Testis (tissue), 3 donors: Measurements from ENCODE around the gene PPY. TPM values are rescaled to one million over a fixed set of nuclear protein-coding genes. Genes with fewer than 3 reads are reported as not detected.

ENCODE experiments used
- DNase-seq: peaks from one replicate; pipeline ENCODE4 v3.0.0-alpha.2; 2019
- H3K27ac ChIP-seq, 2 donors: fragments of 200-600 bp; sonication (generic); one replicate each; pipeline ENCODE4 v1.5.1; 2019
- H3K27me3 ChIP-seq: fragments of 200-600 bp; sonication (generic); one replicate; pipeline ENCODE4 v1.5.1; 2019
- H3K36me3 ChIP-seq: fragments of 200-600 bp; sonication (generic); one replicate; pipeline ENCODE4 v1.5.1; 2017; ENCODE audit warnings: low read depth; ENCODE audit errors: missing control alignments
- H3K4me1 ChIP-seq: fragments of 200-600 bp; sonication (generic); one replicate; pipeline ENCODE4 v1.5.1; 2019
- H3K4me3 ChIP-seq, 2 donors: fragments of 200-600 bp; sonication (generic); one replicate each; pipeline ENCODE4 v1.5.1; 2017 to 2019
- H3K9me3 ChIP-seq: fragments of 200-600 bp; sonication (generic); one replicate; pipeline ENCODE4 v1.5.1; 2017
- POLR2A ChIP-seq: fragments of 450-650 bp; IDR thresholded peaks from one replicate; pipeline ENCODE4 v1.6.1; 2017; ENCODE audit warnings: antibody characterized with exemption, mild to moderate bottlenecking, moderate library complexity
- WGBS, 2 donors: methylation state at CpG; one replicate each; pipeline ENCODE4 v1.1.5; 2018; 5-methylcytosine and 5-hydroxymethylcytosine counted together
- intact Hi-C: fragments of 100-400 bp; cut with DNase I; formaldehyde crosslinking; loops from one replicate; pipeline ENCODE4 v1.15.1; 2023; ENCODE audit warnings: low total_unique reads
- polyA plus RNA-seq: library from polyadenylated mRNA; stranded (reverse); fragments of 350-450 nt; fragmentation: Illumina TruSeq; extraction: RNeasy Lipid Tissue Mini Kit (QIAGEN cat#74804); gene quantifications from one replicate; pipeline ENCODE4 v1.2.3, GENCODE V29; 2014; ENCODE audit warnings: low read depth, low replicate concordance; ENCODE audit not compliant: insufficient read depth
- total RNA-seq, 2 donors: library from RNA; depleted of rRNA; stranded (reverse); fragments of >200 nt; gene quantifications; one replicate each; pipeline ENCODE4 v1.2.3, GENCODE V29; 2016
- TF ChIP-seq, protein P1 (sequence below), 3 experiments: fragments of 450-650 bp in 2 of 3; fragments of 200-600 bp in 1 of 3; sonication (generic) in 1 of 3; IDR thresholded peaks; one replicate each; pipeline ENCODE4 v1.5.1; 2016 to 2019; ENCODE audit warnings: antibody characterized with exemption in 3 of 3, mild to moderate bottlenecking in 2 of 3, moderate library complexity in 1 of 3

PPY gene
- total and polyA plus RNA-seq, 3 donors from 2014 or later, result 0.99 TPM; not detected in 2

DNA sequence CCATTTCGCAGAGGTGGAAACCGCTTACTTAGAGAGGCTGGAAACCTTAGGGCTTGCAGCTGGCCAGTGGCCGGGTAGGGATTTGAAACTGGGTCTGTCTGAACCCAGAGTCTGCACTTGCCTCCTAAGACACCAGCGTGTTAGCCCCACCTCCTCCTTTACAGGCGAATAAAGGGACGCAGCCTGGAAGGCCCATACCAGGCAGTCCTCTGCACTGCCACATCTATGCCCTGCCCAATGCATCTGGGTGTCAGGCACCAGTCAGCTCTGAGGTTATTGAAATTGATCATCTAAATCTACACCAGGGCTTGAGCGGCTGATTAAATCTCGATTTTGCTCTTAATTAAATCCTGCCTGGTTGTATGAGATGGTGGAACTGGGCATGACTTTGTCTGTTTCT, 42.2 kb upstream of the PPY start:
- Histone ChIP-seq H3K27me3 (no peaks in the 10 kb centered on the region), H3K4me1 (no peaks in the 10 kb centered on the region), H3K9me3 (no peaks in the 10 kb centered on the region), H3K4me3 (no peak overlapping the region), H3K27ac (no peak overlapping the region), H3K36me3 (no peaks in the 10 kb centered on the region)
- intact Hi-C loops, result no loop called here
- WGBS, 2 donors, result 32 to 62% methylated on average over 8 of the region's 8 CpGs
- TF ChIP-seq, protein P1, sequence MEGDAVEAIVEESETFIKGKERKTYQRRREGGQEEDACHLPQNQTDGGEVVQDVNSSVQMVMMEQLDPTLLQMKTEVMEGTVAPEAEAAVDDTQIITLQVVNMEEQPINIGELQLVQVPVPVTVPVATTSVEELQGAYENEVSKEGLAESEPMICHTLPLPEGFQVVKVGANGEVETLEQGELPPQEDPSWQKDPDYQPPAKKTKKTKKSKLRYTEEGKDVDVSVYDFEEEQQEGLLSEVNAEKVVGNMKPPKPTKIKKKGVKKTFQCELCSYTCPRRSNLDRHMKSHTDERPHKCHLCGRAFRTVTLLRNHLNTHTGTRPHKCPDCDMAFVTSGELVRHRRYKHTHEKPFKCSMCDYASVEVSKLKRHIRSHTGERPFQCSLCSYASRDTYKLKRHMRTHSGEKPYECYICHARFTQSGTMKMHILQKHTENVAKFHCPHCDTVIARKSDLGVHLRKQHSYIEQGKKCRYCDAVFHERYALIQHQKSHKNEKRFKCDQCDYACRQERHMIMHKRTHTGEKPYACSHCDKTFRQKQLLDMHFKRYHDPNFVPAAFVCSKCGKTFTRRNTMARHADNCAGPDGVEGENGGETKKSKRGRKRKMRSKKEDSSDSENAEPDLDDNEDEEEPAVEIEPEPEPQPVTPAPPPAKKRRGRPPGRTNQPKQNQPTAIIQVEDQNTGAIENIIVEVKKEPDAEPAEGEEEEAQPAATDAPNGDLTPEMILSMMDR (IDR thresholded peaks at IDR 0.05), result no peak
- no peak for TF ChIP-seq POLR2A
- no peak for DNase-seq

DNA sequence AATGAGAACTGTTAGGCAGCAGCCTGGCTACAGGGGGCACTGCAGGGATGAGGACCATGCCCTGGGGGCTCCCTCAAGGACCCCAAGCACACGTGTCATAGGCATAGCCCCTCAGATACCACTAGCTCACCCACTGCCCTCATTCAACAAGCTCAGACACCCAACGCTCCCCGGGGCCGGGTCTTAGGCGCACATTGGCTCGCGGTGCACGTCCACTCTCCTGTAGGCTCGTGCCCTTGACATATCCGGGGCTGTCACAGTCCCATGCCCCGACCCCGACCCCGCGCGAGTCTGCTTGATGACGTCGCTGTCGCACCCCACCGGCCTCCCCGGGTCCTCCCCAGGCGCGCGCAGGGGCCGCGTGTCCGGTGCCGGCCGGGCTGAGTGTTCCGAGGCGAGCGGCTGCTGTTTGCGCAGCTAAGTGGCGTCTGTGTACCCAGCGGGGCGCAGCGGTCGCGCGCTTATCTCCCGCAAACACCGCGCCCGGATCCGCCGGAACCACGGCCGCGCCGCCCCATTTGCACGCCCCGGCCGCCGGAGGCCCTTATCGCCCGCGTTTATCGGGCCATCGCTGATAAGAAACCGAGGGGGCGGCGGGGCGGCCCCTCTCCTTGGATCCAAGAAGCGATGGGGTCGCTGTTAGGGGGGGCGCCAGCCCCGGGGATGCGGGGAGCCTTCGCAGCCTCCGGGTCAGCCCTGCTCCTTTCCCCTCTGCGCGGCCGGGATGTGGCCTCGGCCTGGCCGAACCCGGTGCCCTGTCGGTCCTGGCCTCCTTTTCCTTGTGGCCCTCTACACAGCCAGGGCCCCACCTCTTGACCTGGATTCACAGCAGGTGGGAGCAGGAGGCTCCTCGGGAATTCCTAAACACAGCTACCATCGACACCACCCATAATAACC, 41.5 kb upstream of the PPY start:
- peak overlapping the region; percentile 43 to 48 for H3K4me3 ChIP-seq
- intact Hi-C loops, result no loop called here
- H3K27me3 ChIP-seq, result no peaks in the 10 kb centered on the region
- H3K4me1 ChIP-seq, result no peaks in the 10 kb centered on the region
- no peaks in the 10 kb centered on the region for H3K9me3 ChIP-seq
- TF ChIP-seq, protein P1 (IDR thresholded peaks at IDR 0.05), result peak in 1 of 3 experiments; percentile 13
- TF ChIP-seq POLR2A, result no peak
- H3K27ac ChIP-seq, result no peak overlapping the region
- WGBS, 2 donors, result 3 to 6% methylated on average over 9 to 77 of the region's 78 CpGs
- peak; percentile 52 for DNase-seq
- H3K36me3 ChIP-seq, result no peaks in the 10 kb centered on the region

DNA sequence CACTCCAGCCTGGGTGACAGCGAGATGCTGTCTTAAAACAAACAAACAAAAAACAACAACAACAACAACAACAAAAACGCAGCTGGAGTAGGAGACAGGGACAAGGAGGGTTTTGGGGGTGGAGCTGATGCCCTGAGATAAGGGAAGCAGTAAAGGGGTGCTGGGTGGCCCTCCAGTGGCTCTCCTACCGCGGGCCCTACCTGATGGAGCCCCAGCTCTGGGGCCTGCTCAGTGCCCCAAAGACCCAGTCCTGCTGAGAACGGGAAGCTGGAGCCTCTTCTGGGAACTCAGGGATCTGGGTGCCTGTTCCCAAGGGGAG, 40.9 kb upstream of the PPY start:
- no peak for DNase-seq
- intact Hi-C loops, result no loop called here
- Histone ChIP-seq H3K4me1 (no peaks in the 10 kb centered on the region), H3K4me3 (peak overlapping the region in 1 of 2 donors; percentile 48), H3K9me3 (no peaks in the 10 kb centered on the region), H3K27me3 (no peaks in the 10 kb centered on the region), H3K36me3 (no peaks in the 10 kb centered on the region), H3K27ac (no peak overlapping the region)
- WGBS, 2 donors, result 13 to 29% methylated on average over 4 to 5 of the region's 5 CpGs
- TF ChIP-seq POLR2A, result no peak
- TF ChIP-seq, protein P1 (IDR thresholded peaks at IDR 0.05), result no peak

DNA sequence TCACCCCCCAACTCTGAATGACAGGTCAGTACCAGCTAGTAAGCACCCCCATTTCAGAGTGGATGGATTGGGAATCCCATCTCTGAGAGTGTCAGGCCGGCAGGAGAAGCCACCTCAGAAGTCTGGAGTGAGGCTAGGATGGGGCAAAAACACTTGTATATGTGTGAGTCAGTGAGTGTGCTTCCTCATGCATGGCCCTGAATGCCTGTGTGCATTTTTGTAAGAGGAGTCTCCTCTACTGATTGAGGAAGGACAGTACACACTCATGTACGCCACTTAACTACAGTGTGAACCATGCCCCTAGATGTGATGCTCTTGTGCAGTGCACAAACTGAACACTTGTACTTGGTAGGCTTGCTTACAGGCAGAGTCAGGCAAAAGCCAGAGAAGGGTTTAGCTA, 39.9 kb upstream of the PPY start:
- intact Hi-C loops, result no loop called here
- H3K4me1 ChIP-seq, result no peaks in the 10 kb centered on the region
- H3K36me3 ChIP-seq, result no peaks in the 10 kb centered on the region
- H3K27me3 ChIP-seq, result no peaks in the 10 kb centered on the region
- DNase-seq, result no peak
- H3K27ac ChIP-seq, result no peak overlapping the region
- TF ChIP-seq, protein P1 (IDR thresholded peaks at IDR 0.05), result no peak
- no peak for TF ChIP-seq POLR2A
- no peak overlapping the region for H3K4me3 ChIP-seq
- no peaks in the 10 kb centered on the region for H3K9me3 ChIP-seq
- 80 to 92% methylated on average over 2 of the region's 2 CpGs for WGBS, 2 donors

DNA sequence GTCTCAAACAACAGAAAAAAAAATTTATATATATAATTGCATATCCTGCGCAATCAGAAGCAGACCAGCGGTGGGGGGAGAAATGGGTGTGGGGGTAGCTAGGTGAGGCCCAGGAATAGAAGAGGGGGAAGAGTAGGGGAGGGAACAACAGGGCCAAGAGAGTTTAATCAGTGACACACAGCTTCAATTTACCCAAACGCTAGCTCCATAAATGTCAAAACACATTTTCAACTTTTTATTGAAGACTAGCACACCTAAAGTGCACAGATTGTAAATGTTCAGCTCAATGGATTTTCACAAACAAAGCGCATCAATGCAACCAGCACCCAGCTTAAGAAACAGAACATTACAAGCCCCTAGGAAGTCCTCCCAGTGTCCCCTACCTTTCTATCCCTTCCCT, 37.4 kb upstream of the PPY start:
- H3K27ac ChIP-seq, result no peak overlapping the region
- no peak for TF ChIP-seq POLR2A
- TF ChIP-seq, protein P1 (IDR thresholded peaks at IDR 0.05), result no peak
- WGBS, 2 donors, result 88 to 92% methylated on average over 4 of the region's 4 CpGs
- no peaks in the 10 kb centered on the region for H3K4me1 ChIP-seq
- no peaks in the 10 kb centered on the region for H3K9me3 ChIP-seq
- H3K4me3 ChIP-seq, result no peak overlapping the region
- intact Hi-C loops, result no loop called here
- no peaks in the 10 kb centered on the region for H3K27me3 ChIP-seq
- no peaks in the 10 kb centered on the region for H3K36me3 ChIP-seq
- no peak for DNase-seq
